Astrocyte of the cerebellum (primary cell): ENCODE results near the gene PRKCE.

ENCODE experiments used
- DNase-seq: peaks from one replicate; pipeline ENCODE4 v3.0.0-alpha.2; 2011; ENCODE audit warnings: low read depth
- H3K4me3 ChIP-seq: 2 replicates; pipeline ENCODE4 v1.5.1; 2011; ENCODE audit warnings: mild to moderate bottlenecking, low read depth, low read length, moderate library complexity
- in situ Hi-C: cut with HindIII; loops from 2 replicates; pipeline ENCODE4 v1.10.0; 2017; ENCODE audit warnings: low sequenced_read_pairs
- TF ChIP-seq, protein P1 (sequence below): IDR thresholded peaks from 2 replicates; pipeline ENCODE4 v1.5.1; 2012; ENCODE audit warnings: low read length, low read depth, moderate library complexity, mild to moderate bottlenecking; ENCODE audit errors: missing control alignments

Gene PRKCE

GRCh38 chr2:45849491-45850283 is 198.2 kb downstream of the PRKCE start:
- in situ Hi-C loops, result no loop called here
- H3K4me3 ChIP-seq, result no peak overlapping the region
- TF ChIP-seq, protein P1, sequence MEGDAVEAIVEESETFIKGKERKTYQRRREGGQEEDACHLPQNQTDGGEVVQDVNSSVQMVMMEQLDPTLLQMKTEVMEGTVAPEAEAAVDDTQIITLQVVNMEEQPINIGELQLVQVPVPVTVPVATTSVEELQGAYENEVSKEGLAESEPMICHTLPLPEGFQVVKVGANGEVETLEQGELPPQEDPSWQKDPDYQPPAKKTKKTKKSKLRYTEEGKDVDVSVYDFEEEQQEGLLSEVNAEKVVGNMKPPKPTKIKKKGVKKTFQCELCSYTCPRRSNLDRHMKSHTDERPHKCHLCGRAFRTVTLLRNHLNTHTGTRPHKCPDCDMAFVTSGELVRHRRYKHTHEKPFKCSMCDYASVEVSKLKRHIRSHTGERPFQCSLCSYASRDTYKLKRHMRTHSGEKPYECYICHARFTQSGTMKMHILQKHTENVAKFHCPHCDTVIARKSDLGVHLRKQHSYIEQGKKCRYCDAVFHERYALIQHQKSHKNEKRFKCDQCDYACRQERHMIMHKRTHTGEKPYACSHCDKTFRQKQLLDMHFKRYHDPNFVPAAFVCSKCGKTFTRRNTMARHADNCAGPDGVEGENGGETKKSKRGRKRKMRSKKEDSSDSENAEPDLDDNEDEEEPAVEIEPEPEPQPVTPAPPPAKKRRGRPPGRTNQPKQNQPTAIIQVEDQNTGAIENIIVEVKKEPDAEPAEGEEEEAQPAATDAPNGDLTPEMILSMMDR, result no peak
- peak; percentile 46 for DNase-seq

DNA sequence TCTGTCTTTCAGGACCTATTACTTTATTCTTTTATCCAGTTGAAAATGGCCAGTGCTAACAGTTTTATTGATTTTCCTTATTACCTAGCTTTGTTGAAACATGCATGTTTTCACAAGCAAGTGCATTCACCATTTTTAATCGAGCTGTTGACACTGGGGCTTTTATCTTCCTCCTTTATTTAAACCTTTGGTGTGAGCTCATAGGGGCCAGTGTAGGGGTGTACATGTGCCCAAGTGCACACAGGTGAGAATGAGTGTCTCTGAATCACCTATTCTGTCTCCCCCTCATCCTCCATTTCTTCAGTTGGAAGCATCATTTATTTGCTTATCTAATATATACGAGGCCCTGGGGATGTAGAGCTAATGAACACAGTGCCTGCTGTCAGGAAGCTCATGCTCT is 199.1 kb downstream of the PRKCE start:
- TF ChIP-seq, protein P1, result no peak
- no peak for DNase-seq
- in situ Hi-C loops, result no loop called here
- no peak overlapping the region for H3K4me3 ChIP-seq

GRCh38 chr2:45851111-45851510 is 199.6 kb downstream of the PRKCE start:
- in situ Hi-C loops, result no loop called here
- TF ChIP-seq, protein P1, result no peak
- H3K4me3 ChIP-seq, result no peak overlapping the region
- DNase-seq, result no peak

DNA sequence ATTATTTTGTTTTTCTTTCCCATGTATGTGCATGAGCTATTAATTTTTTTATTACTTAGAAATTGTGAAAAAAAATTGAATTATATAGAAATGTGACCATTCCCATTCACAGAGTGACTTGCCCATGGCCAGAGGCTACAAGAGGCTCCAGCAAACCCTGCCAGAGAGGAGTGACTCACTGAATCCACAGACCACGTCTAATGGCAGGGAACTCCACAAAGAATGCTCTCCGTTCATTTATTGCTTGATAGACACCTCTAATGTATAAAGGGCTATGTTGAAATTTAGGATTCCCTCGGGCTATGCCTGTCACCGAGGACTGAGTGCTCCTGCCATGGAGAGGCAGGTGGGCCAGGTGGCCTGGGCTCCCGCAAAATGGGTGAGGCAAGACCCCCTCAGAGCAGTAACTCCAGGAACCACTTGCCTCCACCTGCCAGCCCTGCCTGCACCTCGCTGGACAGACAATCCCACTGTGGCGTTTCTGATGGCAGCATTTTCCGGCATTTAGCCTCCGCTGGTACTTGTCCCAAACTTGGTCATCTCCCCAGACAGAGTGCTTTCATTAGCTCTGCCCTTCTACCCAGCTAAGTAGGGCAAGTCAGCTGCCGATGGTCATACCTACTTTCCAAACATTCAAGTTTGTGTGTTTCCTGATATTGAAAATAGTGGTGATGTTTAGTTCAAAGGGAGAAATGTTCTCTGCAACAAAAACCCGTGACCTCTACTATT is 200.3 kb downstream of the PRKCE start:
- DNase-seq, result peak; percentile 79
- in situ Hi-C loops, result no loop called here
- H3K4me3 ChIP-seq, result no peak overlapping the region
- TF ChIP-seq, protein P1, result no peak

GRCh38 chr2:45852450-45853150 is 201.1 kb downstream of the PRKCE start:
- TF ChIP-seq, protein P1, result no peak
- no peak overlapping the region for H3K4me3 ChIP-seq
- DNase-seq, result no peak
- in situ Hi-C loops, result no loop called here

DNA sequence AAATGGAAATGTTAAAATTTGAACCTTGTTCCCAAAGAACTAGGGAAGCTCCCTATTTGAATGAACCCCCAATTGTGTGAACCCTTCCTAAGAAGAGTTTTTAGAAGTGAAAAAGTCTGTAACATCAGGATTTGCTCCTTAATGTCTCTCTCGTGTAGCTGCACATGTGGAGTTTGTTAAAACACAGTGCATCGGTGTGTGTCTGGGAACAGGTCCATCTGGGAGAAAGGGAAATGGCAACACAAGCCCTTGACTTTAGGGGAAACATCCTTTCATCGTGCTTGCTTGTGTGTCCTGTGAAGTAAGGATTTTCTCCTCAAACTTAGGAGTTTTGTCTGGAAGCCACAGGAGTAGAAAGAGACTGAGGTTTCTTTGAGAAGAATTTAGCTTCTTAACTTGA is 203.9 kb downstream of the PRKCE start:
- TF ChIP-seq, protein P1, result no peak
- no peak overlapping the region for H3K4me3 ChIP-seq
- in situ Hi-C loops, result loop anchor here (5.0 kb wide), 1 partner anchor 72 kb away; no protein-coding TSS in a partner anchor
- no peak for DNase-seq
